Activated CD8-positive, alpha-beta memory T cell treated with anti-CD3 and anti-CD28 coated beads, Interleukin-2, amount 50 U/mL, for 4 hours (primary cell): ENCODE measurements around the gene ALDOA.
"Not testable (repeated sequence)": the region's sequence is repeated elsewhere in the genome, so short reads cannot be mapped to it uniquely, and the experiment has no call there.

ENCODE experiments used
- DNase-seq: peaks from one replicate; pipeline ENCODE4 v3.0.0-alpha.2; 2020

ALDOA gene

GRCh38 chr16:30092373-30093010 is 26.9 kb downstream of the ALDOA start:
- peak; percentile 52 for DNase-seq

DNA sequence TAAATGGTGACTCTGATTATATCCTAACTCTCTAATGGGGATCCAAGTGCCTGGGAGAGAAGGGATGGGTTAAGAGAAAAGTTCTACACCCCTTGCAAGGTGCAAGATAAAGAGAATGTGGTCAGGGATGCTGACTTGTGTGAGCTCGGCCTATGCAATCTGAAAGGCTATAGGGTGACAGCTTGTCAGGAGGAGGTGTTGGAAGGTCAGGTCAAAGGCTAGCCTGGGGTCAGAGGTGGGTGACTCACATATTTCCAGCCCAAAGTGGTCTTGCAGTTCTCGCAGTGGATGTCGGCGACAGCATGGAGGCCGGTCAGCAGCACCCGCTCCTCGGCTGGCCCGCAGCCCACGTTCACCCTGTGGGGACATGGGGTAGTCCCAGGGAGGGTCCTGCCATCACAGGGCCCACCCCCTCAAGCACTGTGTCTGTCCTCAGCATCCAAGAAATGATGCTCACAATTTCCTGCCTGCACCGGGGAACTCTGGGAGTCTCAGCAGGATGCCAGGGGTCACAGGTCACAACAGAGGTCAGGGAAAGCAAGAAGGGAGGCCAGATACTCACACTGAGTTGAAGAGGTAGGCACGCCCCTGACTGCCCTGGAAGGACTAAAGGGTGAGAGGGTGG is 29.1 kb downstream of the ALDOA start:
- DNase-seq, result no peak

DNA sequence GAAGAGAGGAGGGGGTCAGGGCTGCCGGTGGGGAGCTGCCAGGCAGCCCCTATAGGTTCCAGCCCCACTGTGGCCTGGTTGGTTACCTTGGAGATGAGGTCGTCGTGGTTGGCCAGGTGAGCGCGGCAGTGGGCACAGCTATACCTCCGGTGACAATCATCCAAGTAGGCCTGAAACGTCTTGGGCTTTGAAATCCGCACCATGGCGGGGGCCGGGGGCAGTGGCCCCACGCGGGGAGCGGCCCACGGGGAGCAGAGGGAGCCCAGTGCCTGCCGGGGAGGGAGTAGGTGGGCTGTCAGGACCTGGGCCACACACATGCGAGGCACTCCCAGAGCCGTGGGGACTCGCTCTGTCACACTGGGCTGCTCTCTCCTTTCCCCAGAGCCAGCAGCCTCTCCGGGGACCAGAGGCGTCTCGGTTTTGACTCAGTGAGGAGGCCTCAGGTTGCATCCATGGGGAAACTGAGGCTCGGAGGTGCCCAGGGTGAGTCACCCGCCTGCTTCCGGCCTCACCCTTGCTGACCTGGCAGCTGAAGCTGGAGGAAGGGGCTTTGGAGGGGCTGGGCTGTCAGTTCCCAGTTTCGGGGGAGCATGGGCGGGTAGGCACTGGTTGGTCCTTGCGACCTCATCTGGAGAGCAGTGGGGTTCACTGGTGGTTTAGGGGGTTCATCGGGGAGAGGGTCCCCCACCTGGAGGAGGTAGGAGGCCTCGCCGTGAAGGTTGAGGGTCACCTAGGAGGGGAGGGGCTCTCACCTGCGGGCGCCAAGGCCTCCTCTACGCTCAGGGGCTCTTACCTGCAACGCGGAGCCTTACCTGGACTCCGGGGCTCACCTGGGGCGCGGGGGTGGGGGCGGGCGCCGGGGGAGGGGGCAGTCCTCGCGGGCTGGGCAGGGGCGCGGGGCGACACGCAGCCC is 29.9 kb downstream of the ALDOA start:
- DNase-seq, result no peak

DNA sequence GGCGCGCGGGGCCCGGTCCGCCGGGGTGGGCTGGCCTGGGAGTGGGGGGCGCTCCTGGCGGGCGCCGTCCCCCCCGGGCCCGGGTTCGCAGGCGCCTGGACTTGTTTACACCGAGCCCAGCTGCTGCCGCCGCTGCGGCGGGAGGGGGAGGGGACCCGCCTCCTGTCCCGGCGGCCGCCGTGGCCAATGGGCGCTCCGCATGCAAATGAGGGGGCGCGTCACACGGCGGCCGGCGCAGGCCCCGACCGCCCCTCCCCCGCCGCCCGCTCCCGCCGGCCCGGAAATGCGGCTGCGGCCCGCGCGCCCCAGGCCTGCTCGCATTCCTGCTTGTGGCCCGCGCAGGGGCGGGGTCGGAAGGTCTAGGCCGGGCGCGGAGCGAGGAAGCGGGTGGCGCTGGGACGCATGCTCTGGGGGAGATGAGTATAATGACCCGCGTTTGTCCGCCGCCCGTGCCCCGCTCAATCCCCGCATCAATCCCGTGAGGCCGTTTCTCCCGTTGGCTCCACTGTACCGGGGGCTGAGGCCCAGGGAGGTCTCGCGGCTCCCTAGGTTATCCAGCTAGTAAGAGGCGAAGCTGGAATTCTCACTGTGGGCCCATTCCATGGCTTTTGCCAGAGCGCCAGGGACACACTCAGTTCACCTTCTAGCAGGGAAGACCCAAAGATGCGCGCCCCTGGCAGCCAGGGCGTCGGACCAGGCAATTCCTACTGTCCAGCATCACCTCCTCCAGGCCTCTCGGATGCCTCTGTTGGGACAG is 30.7 kb downstream of the ALDOA start, which contains the start of gene YPEL3:
Gene YPEL3, minus strand, starts transcription at position 109 of the 757 bp plus-strand sequence. CDS start 731 bp downstream, outside the sequence.
- DNase-seq, result peak; percentile 85

- no peak for DNase-seq
Observed at GRCh38 chr16:30096862-30097563, 31.5 kb downstream of the ALDOA start.

GRCh38 chr16:30104090-30104489 is 38.5 kb downstream of the ALDOA start:
- DNase-seq, result no peak

DNA sequence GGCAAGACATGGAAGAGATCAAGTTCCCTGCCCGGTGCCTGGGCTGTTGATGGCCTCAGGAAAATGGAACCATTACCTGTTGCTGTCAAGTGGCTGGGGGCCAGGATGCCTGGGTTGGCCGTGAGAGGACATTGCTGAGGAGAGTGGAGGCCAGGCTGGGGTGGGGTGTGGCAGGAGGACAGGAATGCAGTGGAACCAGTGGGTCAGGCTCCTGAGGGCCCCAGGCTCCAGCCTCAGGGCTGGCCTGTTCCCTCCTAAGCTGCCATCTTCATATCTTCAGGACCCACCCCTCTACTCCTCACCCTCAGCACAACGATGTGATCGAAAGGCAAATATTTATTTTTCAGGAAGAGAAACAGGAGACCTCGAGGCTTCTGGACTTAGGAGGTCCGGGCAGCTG is 38.9 kb downstream of the ALDOA start:
- DNase-seq, result no peak

- no peak for DNase-seq
Observed at GRCh38 chr16:30108059-30108850, 42.7 kb downstream of the ALDOA start.

- DNase-seq, result no peak
Observed at GRCh38 chr16:30110661-30111060, 45.1 kb downstream of the ALDOA start.

- peak; percentile 55 for DNase-seq
Observed at GRCh38 chr16:30112197-30113030, 46.9 kb downstream of the ALDOA start.

DNA sequence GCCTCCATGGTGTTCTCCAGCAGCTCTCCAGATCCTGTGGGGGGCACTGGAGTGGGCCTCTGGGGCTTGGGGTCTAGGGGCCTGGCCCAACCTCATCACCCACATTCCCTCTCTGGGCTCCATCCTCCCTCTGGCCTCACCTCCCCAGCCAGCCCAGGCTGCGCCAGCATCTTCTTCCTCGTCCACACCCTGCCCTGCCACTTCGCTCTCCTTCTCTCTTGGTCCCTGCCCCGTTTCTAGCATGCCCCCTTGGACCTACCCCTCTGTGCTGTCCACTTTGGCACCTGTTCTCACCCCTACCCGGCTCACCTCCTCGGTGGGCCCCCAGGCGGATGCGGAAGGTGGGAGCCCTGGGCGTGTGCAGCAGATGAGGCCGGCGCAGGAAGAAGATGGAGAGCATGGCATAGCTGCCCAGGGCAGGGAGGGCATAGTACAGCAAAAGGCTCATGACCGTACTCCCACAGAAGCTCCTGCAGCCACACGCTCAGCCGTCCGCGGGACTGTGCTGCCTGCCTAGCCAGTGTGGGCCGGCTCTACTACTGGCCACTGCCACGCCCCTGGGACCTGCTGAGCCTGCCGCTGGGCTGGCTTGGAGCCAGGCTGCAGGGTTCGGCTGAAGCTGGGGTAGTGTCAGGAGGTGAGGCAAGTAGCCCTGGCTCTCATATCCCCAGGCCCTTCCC is 47.6 kb downstream of the ALDOA start, which contains the start of gene GDPD3:
Gene GDPD3, minus strand, starts transcription at position 507 of the 680 bp plus-strand sequence. Its CDS starts 59 bp downstream, at position 448.
- no peak for DNase-seq

DNA sequence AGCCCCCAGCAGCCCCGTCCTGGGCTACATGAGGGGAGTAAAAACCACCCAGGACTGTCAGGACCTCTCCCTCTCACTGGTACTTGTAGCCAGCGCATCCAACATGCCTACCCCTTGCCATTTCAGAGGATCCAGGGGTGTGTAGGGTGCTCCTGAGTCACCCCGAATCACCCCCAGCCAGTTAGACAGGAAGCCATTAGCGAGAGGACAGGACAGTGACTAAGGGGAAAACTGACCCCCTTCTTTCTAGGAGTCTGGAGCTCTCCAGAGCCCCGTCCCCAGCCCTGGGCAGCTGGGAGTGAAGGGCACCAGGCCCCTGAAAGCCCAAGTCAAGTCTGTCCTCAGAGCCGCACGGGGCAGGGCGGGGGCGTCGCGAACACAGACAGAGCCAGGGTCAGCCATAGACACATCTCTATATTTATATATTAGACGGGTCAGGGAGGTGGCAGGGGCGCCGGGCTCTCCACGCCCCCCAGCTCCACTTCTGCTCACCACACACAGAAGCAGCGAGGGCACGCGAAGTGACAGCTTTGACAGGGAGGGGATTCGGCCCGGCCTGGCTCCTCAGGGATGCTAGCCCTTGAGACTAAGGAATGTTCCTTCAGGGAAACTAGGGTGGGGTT is 48.3 kb downstream of the ALDOA start:
- DNase-seq, result no peak

DNA sequence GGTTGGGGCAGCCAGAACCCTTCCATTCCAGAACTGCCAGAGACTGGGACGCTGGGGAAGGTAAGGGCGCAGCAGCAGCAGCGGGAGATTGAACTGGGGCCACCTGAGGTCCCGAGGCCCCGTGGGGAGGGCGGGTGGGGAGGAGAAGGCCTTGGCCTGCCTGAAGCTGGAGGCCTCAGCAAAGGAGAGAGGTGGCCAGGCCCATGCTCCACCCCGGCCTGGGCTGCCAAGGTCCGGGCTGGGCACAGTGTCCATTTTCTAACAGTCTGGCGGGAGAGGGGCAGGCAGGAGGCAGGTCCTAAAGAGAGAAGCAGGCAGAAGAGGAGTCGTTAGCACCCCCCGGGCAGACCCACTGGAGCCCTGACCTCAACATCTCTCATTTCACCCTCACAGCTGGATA is 48.9 kb downstream of the ALDOA start:
- DNase-seq, result no peak

DNA sequence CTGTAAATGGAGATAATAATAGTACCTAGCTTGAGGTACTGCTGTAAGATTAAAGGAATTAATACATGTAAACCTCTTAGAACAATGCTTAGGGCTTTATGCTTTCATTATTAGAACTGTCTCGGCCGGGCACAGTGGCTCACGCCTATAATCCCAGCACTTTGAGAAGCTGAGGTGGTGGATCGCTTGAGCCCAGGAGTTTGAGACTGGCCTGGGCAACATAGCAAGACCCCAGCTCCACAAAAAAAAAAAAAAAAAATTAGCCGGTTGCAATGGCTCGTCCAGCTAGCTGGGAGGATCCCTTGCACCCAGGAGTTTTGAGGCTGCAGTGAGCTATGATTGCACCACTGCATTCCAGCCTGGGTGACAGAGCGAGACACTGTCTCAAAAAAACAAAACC is 49.3 kb downstream of the ALDOA start:
- DNase-seq, result not testable (repeated sequence)

GRCh38 chr16:30115238-30115637 is 49.7 kb downstream of the ALDOA start:
- DNase-seq, result no peak

GRCh38 chr16:30116291-30117207 is 51.0 kb downstream of the ALDOA start:
- no peak for DNase-seq

- DNase-seq, result no peak
Observed at GRCh38 chr16:30117768-30118167, 52.2 kb downstream of the ALDOA start.

DNA sequence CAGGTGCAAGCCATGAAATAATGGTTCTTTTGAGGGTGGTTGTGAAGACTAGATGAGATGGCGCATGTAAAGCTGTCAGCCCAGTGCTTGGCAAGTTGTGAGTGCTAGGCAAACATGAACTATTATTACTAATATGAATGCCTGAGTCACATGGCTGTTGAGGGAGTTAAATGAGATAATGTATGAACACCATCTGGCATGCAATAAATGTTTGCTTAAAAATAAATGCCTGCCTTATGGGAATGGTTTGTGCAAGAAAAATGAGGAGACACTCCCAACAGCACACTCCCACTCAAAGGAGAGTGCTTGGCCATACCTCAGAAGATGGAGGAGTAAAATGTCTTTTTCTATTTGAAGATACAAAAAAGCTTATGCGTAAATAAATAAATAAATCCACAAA is 53.9 kb downstream of the ALDOA start:
- no peak for DNase-seq
